Kasumi-1 (cell line): ENCODE data around the gene ABI1.
A peak's percentile ranks its signal among the peaks of the same experiment; 100 is the strongest.

Experiments used
- DNase-seq, 2 experiments: peaks; one replicate each; lab custom pipeline; 2025; lab: John Stamatoyannopoulos, UW

Gene ABI1

DNA sequence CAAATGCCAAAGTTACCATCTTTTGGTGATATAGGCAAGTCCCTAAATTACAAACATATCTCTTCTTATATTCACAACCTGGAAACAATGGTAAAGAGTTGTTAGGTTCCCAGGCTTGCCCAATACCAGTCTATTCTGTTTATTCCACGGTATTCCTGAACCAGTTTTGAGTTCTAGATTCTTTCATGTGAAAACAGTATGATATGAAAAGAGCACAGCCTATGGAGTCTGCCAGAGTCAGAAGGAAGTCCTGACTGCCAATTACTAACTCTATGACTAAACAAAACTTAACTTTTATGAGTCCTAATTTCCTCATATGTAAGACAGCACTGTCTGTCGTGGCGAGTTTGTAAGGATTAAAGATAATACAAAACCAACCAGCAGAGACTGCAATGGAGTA lies 5.6 kb downstream of the ABI1 start:
- DNase-seq: peak; percentile 23 to 52

DNA sequence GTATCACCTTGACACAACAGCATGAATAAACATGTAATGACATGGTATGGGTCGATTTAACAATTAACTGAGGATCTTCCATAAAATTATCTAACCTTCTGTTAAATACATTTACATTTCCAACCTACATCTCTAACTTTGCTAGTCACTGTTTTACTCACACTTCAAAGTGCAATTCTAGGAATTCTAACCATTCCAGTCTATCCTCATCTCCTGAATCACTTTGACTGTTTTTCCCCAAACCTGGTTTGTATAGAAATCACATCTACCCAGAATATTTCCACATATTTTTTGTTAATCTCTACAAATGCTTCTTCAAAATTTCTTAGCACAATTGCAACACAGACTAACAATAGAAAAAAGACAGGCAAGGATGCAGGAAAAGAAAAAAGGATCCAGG lies 6.2 kb downstream of the ABI1 start:
- DNase-seq: no peak

DNA sequence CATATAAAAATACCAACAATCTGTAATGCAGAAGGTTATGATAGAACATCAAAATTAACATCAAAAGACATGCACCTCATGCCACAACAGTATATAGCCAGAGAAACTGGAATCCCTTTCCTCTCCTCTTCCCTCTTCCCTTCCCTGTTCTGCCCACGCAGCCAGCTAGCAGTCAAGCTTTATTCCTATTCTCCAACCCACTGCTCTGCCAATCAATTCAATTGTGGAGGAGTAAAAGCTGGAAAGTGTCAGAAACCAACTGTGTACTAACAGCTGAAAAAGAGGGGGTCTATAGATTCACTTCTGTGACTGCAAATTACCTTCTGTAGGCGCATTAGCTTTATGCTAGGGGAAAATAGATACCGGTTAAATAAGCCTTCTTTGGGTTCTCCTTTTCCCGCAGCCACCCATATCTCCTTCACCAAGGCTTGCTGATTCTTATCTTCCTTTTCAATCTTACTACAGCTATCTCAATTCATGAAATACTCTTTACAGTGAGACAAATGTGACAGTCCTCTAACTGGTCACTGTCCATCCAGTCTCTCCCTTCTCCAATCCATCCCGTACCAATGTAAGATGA lies 16.3 kb downstream of the ABI1 start:
- DNase-seq: peak in 1 of 2 experiments; percentile 29

DNA sequence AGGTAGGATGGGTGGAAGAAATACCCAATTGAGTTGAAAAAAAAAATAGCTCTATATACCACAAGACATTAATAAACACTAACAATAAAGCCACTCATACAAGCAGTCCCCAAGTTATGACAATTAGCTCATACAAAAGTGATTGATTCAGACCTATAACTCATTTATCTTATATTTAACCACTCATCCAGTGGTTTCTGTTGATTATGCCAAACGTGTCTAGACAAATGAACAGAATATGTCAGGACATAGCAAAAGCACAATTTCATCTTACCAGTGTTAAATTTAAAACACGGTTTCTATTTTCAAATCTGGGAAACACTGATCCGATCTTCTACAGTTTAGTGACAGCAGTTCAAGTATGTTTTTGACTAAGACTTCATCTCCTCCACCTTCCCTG lies 17.0 kb downstream of the ABI1 start:
- DNase-seq: no peak

DNA sequence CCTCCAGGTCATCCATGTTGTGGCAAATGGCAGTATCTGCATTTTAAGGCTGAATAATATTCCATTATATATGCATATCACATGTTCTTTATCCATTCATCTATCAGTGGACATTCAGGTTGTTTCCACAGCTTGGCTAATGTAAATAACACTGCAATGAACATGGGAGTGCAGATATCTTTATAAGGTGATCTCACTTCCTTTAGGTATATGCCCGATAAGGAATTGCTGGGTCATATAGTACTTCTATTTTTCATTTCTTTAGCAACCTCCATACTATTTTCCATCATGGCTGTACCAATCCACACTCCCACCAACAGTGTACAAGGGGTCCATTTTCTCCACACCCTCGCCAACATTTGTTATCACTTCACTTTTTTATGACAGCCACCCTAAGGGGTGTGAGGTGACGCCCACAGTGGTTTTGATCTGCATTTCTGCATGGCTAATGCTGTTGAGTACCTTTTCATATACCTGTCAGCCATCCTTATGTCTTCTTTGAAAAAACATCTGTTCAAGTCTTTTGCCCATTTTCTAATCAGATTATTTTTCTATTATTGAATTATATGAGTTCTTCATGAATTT lies 18.9 kb downstream of the ABI1 start:
- no peak for DNase-seq

DNA sequence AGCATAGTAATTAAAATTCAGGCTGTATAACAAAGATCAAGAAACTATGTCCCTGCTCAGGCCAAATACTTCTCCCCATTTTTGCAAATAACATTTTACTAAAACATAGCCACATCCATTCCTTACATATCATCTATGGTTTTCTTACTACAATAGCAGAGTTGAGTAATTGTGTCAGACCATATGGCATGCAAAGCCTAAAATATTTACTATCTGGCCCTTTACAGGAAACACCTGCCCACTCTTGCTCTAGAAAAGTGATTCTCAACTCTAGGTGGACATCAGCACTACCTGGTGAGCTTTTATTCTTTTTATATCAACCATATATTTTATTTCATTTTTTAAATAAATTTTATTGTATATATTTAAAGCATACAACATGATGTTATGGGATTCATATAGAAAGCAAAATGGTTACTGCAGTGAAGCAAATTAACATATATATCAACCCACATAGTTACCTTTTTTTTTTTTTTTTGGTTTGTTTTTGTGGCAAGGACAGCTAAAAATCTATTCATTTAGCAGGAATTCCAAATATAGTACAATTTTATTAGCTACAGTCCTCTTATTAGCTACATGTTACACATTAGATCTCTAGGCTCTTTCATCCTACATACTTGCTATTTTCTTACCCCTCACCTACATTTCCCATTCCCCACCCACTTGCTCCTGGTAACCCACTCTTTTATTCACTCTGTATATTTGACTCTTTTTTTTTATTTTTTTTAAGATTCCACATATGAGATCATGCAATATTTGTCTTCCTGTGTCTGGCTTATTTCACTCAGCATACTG lies 19.6 kb downstream of the ABI1 start:
- DNase-seq: no peak

DNA sequence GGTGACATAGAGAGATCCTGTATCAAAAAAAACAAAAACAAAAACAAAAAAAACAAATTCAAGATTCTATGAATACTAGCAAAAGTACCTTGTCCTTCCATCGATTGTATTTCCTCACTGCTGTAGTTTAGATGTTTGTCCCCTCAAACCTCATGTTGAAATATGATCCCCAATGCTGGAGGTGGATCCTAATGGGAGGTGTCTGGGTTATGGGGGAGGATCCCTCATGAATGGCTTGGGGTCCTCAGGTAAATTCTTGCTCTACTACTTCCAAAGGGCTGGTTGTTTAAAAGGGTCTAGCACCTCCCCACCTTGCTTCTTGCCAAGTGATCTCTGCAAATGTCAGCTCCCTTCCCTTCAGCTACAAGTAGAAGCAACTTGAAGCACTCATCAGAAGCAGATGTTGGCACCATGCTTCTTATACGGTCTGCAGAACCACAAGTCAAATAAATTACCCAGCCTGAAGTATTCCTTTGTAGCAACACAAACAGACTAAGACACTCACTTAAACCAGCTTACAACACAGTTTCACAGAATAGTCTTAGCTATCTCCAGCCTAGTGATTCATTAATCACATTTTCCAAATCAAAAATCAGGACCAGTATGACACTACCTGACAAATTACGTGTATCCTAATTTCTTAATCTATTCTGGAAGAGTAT lies 20.7 kb downstream of the ABI1 start:
- DNase-seq: no peak

DNA sequence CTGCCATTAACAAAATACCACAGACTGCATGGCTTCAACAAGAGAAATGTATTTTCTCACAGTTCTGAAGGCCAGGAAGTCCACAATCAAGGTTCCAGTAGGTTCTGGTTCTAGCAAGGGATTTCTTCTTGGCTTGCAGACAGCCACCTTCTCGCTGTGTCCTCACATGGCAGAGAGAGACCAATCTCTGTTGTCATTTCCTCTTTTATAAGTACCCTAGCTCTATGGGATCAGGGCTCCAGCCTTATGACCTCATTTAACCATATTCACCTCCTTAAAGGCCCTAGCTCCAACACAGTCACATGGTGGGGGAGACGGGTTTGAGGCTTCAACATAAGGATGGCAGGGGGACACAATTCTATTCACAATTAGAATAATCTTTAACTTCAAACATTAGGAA lies 23.6 kb downstream of the ABI1 start:
- peak; percentile 81 to 88 for DNase-seq

DNA sequence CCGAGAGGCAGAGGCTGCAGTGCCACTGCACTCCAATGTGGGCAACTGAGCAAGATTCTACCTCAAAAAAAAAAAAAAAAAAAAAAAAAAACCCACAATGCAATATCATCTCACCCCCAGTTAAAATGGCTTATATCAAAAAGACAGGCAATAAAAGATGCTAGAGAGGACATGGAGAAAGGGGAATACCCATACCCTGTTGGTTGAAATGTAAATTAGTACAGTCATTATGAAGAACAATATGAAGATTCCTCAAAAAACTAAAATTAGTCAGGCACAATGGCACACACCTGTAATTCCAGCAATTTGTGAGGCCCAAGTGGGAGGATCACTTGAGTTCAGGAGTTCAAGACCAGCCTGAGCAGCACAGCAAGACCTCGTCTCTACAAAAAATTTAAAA lies 25.7 kb downstream of the ABI1 start:
- DNase-seq: no peak

DNA sequence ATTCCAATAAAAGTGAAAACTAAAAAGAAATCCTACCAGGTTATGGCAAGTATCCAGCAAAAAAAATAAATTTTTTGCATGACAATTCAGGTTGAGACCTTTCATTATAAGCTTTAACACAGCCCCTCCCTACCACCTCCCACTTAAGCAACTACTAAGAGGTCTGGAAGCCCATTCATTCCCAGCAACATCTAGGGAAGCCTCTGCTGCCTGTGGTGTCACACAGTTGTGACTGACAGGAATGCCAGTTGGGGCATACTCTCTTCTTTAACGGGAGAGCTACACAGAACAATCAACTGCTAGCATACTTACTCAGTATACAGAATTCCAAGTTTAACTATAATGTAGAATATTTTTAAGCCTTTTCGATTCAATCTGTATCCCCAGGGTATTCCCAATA lies 27.8 kb downstream of the ABI1 start:
- DNase-seq: no peak

DNA sequence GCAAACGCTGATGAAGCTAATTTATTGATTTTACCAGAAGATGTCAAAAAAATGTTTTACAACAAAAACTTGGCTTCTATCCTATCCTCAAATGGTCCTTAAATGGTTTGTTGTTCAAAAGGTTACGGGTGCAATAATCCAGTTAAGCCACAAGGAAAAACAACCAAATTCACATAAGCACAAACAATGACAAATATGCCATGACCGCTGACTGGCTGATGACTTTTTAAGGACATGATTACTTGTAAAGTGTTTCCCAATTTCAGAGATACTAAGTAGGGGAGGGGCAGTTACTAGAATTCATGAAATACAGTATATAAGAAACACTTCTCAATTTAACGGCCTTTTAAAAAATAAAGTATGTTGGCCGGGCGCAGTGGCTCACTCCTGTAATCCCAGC lies 28.8 kb downstream of the ABI1 start:
- DNase-seq: no peak

DNA sequence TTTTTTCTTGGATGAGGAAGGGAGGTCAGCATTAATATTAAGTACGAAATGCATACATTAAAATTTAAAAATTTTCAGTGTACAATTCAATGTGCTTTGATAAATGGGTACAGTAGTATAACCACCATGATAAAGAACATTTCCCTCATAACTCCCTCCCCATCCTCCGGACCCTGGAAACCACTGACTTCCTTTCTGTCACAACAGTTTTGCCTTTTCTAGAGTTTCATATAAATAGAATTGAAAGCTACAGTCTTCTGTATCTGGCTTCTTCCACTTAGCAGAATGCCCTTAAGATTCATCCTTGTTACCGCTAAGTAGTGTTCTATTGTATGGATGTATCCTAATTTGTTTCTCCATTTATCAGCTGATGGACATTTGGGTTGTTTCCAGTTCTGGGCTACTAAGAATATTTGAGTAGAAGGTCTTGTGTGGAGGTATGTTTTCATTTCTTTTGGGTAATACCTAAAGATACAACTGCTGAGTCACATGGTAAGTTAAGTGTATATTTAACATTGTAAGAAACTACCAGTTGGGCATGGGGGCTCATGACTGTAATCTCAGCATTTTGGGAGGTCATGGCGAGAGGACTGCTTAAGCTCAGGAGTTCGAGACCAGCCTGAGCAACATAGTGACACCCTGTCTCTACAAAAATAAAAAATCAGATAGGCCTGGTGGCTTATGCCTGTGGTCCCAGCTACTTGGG lies 30.8 kb downstream of the ABI1 start:
- peak; percentile 88 to 91 for DNase-seq

DNA sequence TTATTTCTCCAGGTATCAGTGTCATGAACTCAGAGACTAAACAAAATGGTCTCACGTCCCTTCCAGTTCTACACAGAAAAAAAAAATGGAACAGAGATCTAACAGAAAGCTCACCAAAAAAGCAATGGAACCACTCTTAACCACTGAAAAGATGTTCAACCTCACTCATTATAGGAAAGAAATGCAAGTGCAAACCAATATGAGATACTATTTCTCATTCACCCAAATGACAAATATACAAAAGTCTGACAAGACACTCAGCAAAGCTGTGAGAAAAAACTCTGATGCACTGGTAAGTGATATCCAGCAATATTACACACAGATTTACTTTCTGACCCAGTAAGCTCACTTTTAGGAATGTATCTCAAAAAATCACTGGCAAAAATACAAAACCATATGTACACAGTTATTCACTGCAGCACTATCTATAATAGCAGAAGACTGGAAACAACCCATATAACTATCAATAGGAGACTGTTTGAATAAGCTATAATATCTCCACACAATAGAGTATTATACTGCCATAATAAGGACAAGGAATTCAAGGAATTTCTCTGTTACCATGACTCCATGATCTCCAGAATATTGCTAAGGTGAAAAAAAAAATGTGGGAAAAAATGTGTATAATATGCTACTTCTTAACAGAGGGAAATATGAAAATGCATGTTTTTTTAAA lies 36.6 kb downstream of the ABI1 start:
- DNase-seq: no peak

DNA sequence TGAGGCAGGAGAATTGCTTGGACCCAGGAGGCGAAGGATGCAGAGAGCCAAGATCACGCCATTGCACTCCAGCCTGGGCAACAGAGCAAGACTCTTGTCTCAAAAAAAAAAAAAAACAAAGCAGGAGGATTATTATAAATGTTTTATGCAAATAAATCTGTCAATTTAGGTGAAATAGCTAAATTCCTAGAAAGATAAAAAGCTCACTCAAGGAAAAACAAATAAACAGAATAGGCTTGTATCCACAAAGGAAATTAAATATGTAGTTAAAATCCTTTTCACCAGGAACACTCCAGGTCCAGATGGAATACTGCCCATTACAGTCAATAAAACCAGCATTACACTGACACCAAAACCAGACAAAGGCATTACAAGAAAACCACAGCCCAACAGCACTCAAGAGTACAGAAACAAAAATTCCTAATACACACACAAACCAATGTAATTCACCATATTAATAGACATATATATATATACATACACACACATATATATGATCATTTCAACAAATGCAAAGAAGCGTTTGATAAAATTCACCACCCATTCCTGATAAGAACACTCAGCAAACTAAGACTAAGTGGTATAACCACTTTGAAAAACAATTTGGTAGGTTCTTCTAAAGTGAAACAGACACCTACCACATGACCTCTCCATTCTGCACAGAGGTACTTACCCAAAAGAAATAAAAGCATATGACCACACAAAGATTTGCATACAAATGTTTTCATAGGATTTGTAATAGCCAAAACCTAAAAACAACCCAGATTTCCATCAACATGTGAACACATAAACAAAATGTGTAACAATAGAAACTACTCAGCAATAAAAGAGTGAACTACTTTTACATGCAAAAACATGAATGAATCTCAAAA lies 38.8 kb downstream of the ABI1 start:
- no peak for DNase-seq

DNA sequence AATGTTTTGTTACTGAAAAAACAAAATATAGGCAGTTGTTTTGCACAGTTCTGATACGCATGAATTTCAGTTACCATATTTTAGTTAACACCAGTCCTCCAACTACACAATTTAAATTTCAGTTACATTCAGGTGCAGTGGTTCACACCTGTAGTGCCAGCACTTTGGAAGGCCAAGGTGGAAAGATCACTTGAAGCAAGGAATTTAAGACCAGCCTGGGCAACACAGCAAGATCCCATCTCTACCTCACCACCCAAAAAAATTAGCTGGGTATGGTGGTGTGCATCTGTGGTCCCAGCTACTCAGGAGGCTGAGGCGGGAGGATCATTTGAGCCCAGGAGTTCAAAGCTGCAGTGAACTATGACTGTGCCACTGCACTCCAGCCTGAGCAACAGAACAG lies 45.3 kb downstream of the ABI1 start:
- DNase-seq: no peak

DNA sequence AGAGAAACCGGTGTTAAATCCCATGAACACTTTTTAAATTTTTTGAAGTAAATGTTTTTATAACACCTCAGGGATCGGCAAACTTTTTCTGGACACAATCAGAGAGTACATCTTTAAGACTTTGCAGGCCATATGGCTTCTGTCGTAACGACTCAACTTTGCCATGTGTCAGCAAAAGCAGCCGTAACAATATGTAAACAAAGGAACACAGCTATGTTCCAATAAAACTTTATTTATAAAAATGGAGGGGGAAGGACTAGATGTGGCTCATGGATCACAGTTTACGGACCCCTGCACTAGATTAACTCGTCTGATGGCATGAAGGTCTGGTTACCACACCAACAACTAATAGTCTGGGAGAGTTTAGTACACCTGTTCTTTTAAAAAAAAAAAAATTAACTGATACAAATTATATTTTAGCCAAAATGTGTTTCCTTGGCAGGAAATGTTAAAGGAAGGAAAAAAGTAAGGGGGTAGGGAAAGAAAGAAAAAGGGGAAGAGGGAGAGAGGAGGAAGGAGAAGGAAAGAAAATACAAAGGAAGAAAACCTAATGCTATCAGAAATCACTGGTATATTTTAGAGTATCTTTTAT lies 50.2 kb downstream of the ABI1 start:
- DNase-seq: no peak

DNA sequence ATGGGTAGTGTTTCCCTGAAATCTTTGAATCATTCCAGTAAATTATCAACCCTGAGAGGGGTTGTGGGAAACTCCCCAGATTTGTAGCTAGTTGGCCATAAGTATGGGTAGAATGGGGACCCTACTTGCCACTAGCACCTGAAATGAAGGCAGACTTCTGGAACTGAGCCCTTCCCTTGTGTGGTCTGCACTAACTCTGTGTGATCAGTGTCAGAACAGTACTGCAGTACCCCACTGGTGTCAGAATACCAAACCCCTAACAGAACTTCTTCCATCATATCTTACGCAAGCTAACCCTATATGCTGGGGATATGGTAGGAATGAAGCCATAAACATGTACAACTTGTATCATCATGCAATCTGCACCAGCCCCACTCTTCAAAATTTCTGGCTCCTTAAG lies 50.8 kb downstream of the ABI1 start:
- no peak for DNase-seq

DNA sequence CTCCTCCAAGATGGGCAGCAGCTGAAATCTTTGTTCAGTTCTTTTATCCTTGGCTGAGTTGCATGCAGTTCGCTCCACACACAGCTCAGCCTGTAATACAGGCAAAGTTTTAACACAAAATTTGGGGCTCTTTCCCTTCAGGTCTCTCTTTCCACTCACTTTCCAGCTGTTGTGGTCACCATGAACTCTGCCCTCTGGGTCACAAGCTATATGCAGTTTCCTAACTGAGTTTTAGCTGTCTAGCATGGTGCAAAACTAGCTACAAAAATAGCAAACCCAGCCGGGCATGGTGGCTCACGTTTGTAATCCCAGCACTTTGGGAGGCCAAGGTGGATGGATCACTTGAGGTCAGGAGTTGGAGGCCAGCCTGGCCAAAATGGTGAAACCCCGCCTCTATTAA lies 53.2 kb downstream of the ABI1 start:
- no peak for DNase-seq

DNA sequence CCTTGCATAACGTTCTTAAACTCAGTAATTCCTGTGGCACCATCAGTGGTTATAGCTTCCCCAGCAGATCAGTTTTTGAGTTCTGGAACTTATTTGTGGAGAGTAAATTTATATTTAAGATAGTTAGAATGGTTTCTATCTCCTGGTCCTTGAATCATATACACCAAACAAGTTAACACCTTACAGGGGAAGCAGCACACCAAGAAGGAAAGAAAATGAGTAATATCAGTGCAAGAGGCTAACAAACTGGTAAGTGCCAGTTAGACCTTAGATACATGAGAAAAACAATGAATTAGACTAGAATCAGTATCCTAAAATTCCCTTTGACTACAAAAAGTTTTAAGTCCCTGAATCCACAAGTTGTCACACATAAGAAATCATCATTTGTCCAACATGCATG lies 54.2 kb downstream of the ABI1 start:
- no peak for DNase-seq

DNA sequence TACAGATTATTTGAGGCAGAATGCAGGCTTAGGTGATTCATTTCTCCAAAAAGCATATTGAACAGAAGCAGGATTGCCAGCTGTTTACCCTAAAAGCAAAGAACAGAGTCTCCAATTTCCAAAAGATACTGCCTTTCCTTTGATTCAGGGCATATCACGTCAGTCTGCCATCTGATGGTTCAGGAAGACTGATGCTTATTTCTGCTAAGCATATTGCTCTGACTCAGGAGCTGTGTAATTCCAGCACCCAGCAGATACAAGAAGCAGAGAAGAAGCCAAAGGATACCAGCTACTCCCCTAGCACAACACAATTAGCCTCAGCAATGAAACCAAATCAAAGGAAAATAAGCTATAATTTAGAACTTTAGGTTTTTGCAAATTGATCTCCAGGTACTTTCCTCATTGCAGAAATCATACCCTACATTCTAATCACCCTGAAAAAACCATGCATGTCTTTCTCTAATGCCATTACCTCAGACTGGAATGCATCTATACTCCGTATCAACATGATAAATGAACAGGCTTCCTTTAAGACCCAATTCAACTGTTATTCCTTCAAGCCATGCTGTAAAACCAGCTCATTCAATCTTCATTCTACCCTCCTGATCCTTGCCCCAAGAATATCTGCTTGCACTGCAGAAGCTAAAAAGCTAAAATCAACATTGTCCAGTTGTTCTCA lies 55.1 kb downstream of the ABI1 start:
- DNase-seq: no peak
